ENCODE measurements around the gene GOLGA3.

GRCh38 chr12:132806857-132807256 is 21.8 kb downstream of the GOLGA3 start:
- TF ChIP-seq POLR2AphosphoS5 (IDR thresholded peaks at IDR 0.05; ENCODE audit: control insufficient read depth, insufficient read depth, low read depth, low read length): no peak
- TF ChIP-seq CBX2 (IDR thresholded peaks at IDR 0.05; ENCODE audit: insufficient read depth, low read length, poor library complexity, severe bottlenecking): no peak
- no peak for TF ChIP-seq SMC3 (conservative IDR thresholded peaks at IDR 0.05; ENCODE audit: insufficient read depth, low read depth, low read length)
- TF ChIP-seq CBX5 (IDR thresholded peaks at IDR 0.05; ENCODE audit: borderline replicate concordance, low read depth): no peak
